ENCODE measurements around the gene SFI1. TPM values are rescaled to one million over a fixed set of nuclear protein-coding genes. Genes with fewer than 3 reads are reported as not detected.

Gene SFI1
- total RNA-seq, 1 donor from 2014 or later, result 50.3 TPM

DNA sequence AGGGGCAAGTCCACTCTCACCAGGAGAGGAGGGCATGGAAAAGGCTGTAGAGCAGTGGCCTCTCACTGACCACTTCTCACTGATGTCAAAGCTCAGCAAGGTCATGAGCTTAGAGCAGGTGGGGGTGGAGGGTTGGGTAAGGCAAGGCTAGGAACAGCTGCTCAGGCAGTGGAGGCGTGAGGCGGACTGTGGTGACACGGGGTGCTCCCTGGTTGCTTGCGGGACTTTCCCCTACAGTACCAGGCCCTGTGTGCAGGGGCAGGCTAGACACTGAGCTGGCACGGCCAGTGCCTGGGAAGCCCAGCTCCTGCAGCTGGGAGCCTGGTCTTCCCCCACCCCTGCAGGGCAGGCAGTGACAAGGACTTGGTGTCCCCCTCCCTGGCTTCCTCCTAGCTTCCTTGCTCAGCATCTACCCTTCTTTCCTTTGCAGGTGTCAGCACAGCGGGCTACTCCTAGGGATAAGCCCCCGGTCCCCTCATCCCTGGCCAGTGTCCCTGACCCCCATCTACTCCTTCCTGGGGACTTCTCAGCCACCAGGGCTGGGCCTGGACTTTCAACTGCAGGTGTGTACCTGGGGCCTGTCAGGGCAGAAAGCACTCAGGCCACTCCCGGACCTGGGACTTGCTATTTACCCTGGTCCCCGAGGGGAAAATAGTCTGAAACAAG lies 120.1 kb downstream of the SFI1 start:
- no peak overlapping the region for H3K4me3 Mint-ChIP-seq
- DNase-seq (ENCODE audit: extremely low spot score, unreplicated experiment), result no peak
- H3K9me3 Mint-ChIP-seq, result no peaks in the 10 kb centered on the region
- H3K36me3 Mint-ChIP-seq, result peaks cover 3% of the 10 kb centered on the region
- peaks cover 12% of the 10 kb centered on the region for H3K4me1 Mint-ChIP-seq (ENCODE audit: unreplicated experiment)
- TF ChIP-seq, protein P1, sequence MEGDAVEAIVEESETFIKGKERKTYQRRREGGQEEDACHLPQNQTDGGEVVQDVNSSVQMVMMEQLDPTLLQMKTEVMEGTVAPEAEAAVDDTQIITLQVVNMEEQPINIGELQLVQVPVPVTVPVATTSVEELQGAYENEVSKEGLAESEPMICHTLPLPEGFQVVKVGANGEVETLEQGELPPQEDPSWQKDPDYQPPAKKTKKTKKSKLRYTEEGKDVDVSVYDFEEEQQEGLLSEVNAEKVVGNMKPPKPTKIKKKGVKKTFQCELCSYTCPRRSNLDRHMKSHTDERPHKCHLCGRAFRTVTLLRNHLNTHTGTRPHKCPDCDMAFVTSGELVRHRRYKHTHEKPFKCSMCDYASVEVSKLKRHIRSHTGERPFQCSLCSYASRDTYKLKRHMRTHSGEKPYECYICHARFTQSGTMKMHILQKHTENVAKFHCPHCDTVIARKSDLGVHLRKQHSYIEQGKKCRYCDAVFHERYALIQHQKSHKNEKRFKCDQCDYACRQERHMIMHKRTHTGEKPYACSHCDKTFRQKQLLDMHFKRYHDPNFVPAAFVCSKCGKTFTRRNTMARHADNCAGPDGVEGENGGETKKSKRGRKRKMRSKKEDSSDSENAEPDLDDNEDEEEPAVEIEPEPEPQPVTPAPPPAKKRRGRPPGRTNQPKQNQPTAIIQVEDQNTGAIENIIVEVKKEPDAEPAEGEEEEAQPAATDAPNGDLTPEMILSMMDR (conservative IDR thresholded peaks at IDR 0.05), result no peak
- H3K27ac Mint-ChIP-seq, result no peak overlapping the region
- H3K27me3 Mint-ChIP-seq, result no peaks in the 10 kb centered on the region

DNA sequence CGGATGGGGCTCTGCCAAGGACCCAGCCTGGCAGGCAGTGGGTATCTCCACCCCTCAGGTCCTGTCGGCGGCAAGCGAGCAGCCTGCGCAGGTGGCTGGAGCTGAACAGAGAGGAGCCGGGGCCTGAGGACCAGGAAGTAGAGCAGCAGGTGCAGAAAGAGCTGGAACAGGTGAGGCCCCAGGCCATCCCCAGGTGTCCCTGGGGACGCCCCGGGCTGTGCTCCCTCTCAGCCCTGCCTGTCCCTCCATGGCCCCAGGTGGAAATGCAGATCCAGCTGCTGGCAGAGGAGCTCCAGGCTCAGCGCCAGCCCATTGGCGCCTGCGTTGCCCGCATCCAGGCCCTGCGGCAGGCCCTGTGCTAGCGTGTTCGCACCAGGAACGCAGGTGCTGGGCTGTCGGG lies 121.7 kb downstream of the SFI1 start:
- no peak overlapping the region for H3K27ac Mint-ChIP-seq
- H3K27me3 Mint-ChIP-seq, result no peaks in the 10 kb centered on the region
- TF ChIP-seq, protein P1 (conservative IDR thresholded peaks at IDR 0.05), result no peak
- H3K4me3 Mint-ChIP-seq, result no peak overlapping the region
- no peaks in the 10 kb centered on the region for H3K9me3 Mint-ChIP-seq
- peaks cover 12% of the 10 kb centered on the region for H3K4me1 Mint-ChIP-seq (ENCODE audit: unreplicated experiment)
- no peak for DNase-seq (ENCODE audit: extremely low spot score, unreplicated experiment)
- peaks cover 3% of the 10 kb centered on the region for H3K36me3 Mint-ChIP-seq

DNA sequence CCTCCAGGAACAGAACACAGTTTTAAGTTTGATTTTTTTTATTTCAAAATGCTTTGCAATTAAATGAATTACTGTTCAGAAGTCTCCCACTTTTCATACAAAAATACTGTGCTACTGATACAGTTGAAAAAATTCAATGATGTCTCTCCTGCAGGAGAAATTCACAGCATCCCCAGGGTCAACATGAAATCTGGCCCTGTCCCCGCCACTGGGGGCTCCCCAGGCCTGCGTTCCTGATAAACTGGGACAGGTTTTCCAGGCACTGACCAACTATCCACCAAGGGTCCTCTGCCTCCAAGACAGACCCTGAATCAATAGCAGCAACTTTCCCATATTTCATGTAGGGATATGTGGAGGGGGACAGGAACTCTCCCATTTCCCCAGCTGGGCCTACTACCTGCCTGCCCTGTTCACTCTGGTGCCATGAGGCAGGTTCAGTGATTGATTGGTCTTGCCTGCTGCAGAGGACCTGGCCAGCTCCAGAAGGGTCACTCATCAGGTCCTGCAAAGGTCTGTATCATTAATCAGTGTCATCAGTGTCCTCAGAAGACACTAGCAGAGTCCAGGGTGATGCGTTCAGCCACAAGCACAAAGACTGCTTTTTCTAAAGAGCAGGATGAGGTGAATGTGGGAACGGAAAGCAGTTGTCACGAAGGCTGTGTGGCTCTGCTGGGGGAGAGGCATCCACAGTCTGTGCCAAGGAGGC lies 122.3 kb downstream of the SFI1 start:
- TF ChIP-seq, protein P1 (conservative IDR thresholded peaks at IDR 0.05), result peak; percentile 20
- no peak for DNase-seq (ENCODE audit: extremely low spot score, unreplicated experiment)
- peak overlapping the region; percentile 68 for H3K27ac Mint-ChIP-seq
- H3K27me3 Mint-ChIP-seq, result no peaks in the 10 kb centered on the region
- peaks cover 3% of the 10 kb centered on the region for H3K36me3 Mint-ChIP-seq
- no peak overlapping the region for H3K4me3 Mint-ChIP-seq
- H3K9me3 Mint-ChIP-seq, result no peaks in the 10 kb centered on the region
- H3K4me1 Mint-ChIP-seq (ENCODE audit: unreplicated experiment), result peaks cover 12% of the 10 kb centered on the region

DNA sequence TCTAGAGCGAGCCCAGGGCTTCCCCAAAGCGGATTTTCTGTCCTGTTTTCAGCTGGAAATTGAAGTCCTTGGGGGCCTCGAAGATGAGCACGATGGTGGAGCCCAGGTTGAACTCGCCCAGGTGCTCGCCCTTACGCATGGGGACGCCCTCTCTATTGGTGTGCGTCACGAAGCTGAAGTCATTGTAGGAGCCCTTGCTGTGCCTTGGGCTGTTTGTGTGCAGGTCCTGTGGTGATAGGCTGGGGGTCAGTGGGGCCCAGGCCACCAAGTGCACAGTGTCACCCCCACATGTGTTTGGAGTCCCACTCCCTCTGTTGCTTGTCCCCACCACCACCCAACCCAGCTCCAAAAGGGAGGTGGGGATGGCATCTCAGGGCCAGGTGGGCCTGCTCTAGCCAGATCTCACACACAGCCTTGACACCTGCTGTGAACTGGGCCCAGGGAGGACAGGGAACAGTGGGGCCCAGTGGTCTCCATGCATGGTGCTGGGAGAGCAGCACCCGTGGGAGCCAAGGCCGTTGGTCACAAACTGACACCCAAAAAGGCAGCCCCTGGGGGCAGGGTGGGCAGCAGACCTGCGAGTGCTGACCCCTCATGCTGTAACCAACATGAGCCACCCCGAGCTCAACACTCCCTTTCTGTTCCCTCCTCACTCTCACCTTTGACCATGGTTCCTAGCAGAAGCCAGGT lies 123.4 kb downstream of the SFI1 start:
- Mint-ChIP-seq H3K9me3 (no peaks in the 10 kb centered on the region), H3K4me3 (no peak overlapping the region), H3K36me3 (peaks cover 3% of the 10 kb centered on the region), H3K27ac (peak overlapping the region; percentile 68), H3K27me3 (no peaks in the 10 kb centered on the region), H3K4me1 (ENCODE audit: unreplicated experiment) (peaks cover 14% of the 10 kb centered on the region)
- TF ChIP-seq, protein P1 (conservative IDR thresholded peaks at IDR 0.05), result no peak
- DNase-seq (ENCODE audit: extremely low spot score, unreplicated experiment), result no peak

DNA sequence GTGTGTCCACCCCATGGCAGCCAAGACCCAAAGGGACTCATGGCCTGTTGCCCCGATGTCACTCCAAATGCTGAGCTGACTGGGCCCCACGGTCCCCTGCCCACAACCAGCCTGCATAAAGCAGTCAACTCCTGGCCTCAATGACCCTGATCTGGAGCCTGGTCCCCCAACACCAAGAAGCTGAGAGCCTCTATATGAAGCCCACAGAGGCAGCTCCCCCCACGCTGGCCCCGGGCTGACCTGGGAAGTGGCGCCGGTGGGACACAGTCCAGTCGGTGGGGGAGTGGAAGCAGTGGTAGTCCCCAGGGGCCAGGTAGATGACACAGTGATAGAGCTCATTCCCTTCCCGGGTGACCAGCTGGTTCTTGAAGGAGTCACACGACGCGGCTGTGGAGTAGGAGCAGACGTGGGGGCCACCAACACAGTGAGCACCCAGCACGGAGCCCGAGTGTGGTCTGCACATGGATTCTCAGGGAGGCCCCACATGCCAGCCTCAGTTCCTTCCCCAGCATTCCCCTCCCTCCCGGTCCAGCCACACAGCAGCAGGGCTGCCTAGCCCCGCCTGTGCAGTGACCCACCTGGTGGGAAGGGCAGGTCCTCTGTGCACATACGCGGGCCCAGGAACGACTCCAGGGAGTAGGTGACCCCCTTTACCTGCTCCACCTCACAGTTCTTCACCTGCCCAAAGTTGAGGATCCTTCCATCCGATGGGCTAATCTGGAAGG lies 124.6 kb downstream of the SFI1 start:
- DNase-seq (ENCODE audit: extremely low spot score, unreplicated experiment), result no peak
- no peaks in the 10 kb centered on the region for H3K27me3 Mint-ChIP-seq

More for the DNA sequence above, 124.6 kb downstream of the SFI1 start:
- Mint-ChIP-seq H3K4me3 (no peak overlapping the region), H3K36me3 (peaks cover 3% of the 10 kb centered on the region), H3K4me1 (ENCODE audit: unreplicated experiment) (peaks cover 15% of the 10 kb centered on the region), H3K27ac (no peak overlapping the region), H3K9me3 (no peaks in the 10 kb centered on the region)
- TF ChIP-seq, protein P1 (conservative IDR thresholded peaks at IDR 0.05), result no peak
